H1 (cell line): ENCODE measurements around the gene ABI3. TPM values are rescaled to one million over a fixed set of nuclear protein-coding genes. Genes with fewer than 3 reads are reported as not detected.

Experiments used
- CTCF ChIA-PET: fragments of 300-600 bp; sonication (Branson Sonifier 250); formaldehyde crosslinking; loops from one replicate; lab custom pipeline; 2021; ENCODE audit not compliant: partially characterized antibody; lab: Charles Lee
- POLR2A ChIA-PET: fragments of 300-600 bp; sonication (Branson Sonifier 250); formaldehyde crosslinking; loops from one replicate; lab custom pipeline; 2021; ENCODE audit warnings: inconsistent platforms; ENCODE audit not compliant: partially characterized antibody; lab: Charles Lee
- DNase-seq, 2 experiments: peaks; one replicate each; pipeline versions ENCODE4 v3.0.0 to v3.0.0-alpha.2; 2010 to 2022; ENCODE audit warnings: low spot score in 2 of 2, low read depth in 1 of 2, mixed read lengths in 1 of 2
- FAIRE-seq: peaks from 2 replicates; lab custom pipeline; 2011; peaks lifted over from hg19 to GRCh38; lab: Jason Lieb, UNC
- H2AFZ ChIP-seq: 2 replicates; pipeline ENCODE4 v1.8.1; 2012; ENCODE audit warnings: low read length, inconsistent platforms
- H2AK5ac ChIP-seq: 2 replicates; pipeline ENCODE4 v1.6.1; 2013; ENCODE audit warnings: low read depth, low read length
- H2BK120ac ChIP-seq: replicated peaks from 2 replicates; pipeline ENCODE3; 2013; ENCODE audit warnings: low read depth, low read length, inconsistent platforms
- H2BK12ac ChIP-seq: 2 replicates; pipeline ENCODE4 v1.6.1; 2013; ENCODE audit warnings: low read depth, low read length
- H2BK15ac ChIP-seq: 2 replicates; pipeline ENCODE4 v1.6.1; 2013; ENCODE audit warnings: low read length
- H2BK20ac ChIP-seq: 2 replicates; pipeline ENCODE4 v1.6.1; 2013; ENCODE audit warnings: low read length
- H2BK5ac ChIP-seq: 2 replicates; pipeline ENCODE4 v1.6.1; 2013; ENCODE audit warnings: low read depth, low read length
- H3K14ac ChIP-seq: 2 replicates; pipeline ENCODE4 v1.6.1; 2013; ENCODE audit warnings: inconsistent platforms; ENCODE audit not compliant: insufficient read length
- H3K18ac ChIP-seq: 2 replicates; pipeline ENCODE4 v1.6.1; 2013; ENCODE audit warnings: low read length; ENCODE audit errors: extremely low read depth
- H3K23ac ChIP-seq: 2 replicates; pipeline ENCODE4 v1.6.1; 2013; ENCODE audit warnings: inconsistent platforms; ENCODE audit not compliant: insufficient read length
- H3K23me2 ChIP-seq: 2 replicates; pipeline ENCODE4 v1.6.1; 2013; ENCODE audit warnings: low read depth, low read length
- H3K27ac ChIP-seq: 2 replicates; pipeline ENCODE4 v1.6.1; 2011; ENCODE audit warnings: low read depth, low read length, inconsistent platforms
- H3K27me3 ChIP-seq, 4 experiments: replicated peaks in 1 of 4; 1 replicate in 1 of 4; 2 replicates in 3 of 4; pipeline versions ENCODE4 v1.6.1 to v1.8.1; 2011 to 2013; ENCODE audit warnings: low read length in 3 of 4, mild to moderate bottlenecking in 3 of 4, inconsistent platforms in 2 of 4, mixed read lengths in 2 of 4, moderate library complexity in 1 of 4; ENCODE audit not compliant: control insufficient read depth in 3 of 4, insufficient read depth in 3 of 4; ENCODE audit errors: extremely low read depth in 1 of 4
- H3K36me3 ChIP-seq, 4 experiments: 2 replicates each; pipeline versions ENCODE4 v1.6.1 to v1.8.1; 2011 to 2013; ENCODE audit warnings: mild to moderate bottlenecking in 4 of 4, low read length in 3 of 4, moderate library complexity in 2 of 4, control low read depth in 1 of 4, inconsistent platforms in 1 of 4; ENCODE audit not compliant: insufficient read depth in 4 of 4, control insufficient read depth in 2 of 4
- H3K4ac ChIP-seq: replicated peaks from 2 replicates; pipeline ENCODE3; 2013; ENCODE audit warnings: low read length, low read depth, mixed read lengths, inconsistent platforms; ENCODE audit not compliant: insufficient read length
- H3K4me1 ChIP-seq, 4 experiments: replicated peaks in 1 of 4; 1 replicate in 1 of 4; 2 replicates in 3 of 4; pipeline versions ENCODE4 v1.6.1 to v1.8.1; 2011 to 2013; ENCODE audit warnings: low read length in 3 of 4, inconsistent platforms in 2 of 4, mixed read lengths in 1 of 4; ENCODE audit not compliant: insufficient read depth in 4 of 4, control insufficient read depth in 3 of 4
- H3K4me2 ChIP-seq, 2 experiments: 2 replicates each; pipeline versions ENCODE4 v1.6.1 to v1.8.1; 2011 to 2013; ENCODE audit warnings: low read depth in 2 of 2, low read length in 2 of 2, control low read depth in 1 of 2, inconsistent platforms in 1 of 2, mild to moderate bottlenecking in 1 of 2; ENCODE audit not compliant: insufficient read depth in 1 of 2
- H3K4me3 ChIP-seq, 4 experiments: fragments of 200-600, 300-600 bp in 1 of 4; sonication (generic), shearing (Covaris generic), sonication (Bioruptor Twin) in 1 of 4; 2 replicates each; pipeline versions ENCODE4 v1.5.1 to v1.8.1; 2011 to 2016; ENCODE audit warnings: low read length in 4 of 4, low read depth in 3 of 4, control low read depth in 2 of 4, inconsistent platforms in 2 of 4, mild to moderate bottlenecking in 2 of 4, mixed read lengths in 1 of 4, moderate library complexity in 1 of 4; ENCODE audit not compliant: insufficient read depth in 2 of 4; ENCODE audit errors: extremely low read depth in 1 of 4
- H3K56ac ChIP-seq: replicated peaks from 2 replicates; pipeline ENCODE3; 2013; ENCODE audit warnings: low read depth, mild to moderate bottlenecking, mixed read lengths, low read length, inconsistent platforms; ENCODE audit not compliant: insufficient read length
- H3K79me1 ChIP-seq: 2 replicates; pipeline ENCODE4 v1.6.1; 2013; ENCODE audit warnings: low read depth, low read length, control low read depth
- H3K79me2 ChIP-seq, 2 experiments: 2 replicates each; pipeline versions ENCODE4 v1.6.1 to v1.8.1; 2012 to 2013; ENCODE audit warnings: low read length in 2 of 2, mild to moderate bottlenecking in 2 of 2, inconsistent platforms in 1 of 2; ENCODE audit not compliant: insufficient read depth in 2 of 2, control insufficient read depth in 1 of 2
- H3K9ac ChIP-seq, 4 experiments: replicated peaks in 1 of 4; 1 replicate in 1 of 4; 2 replicates in 3 of 4; pipeline versions ENCODE4 v1.6.1 to v1.8.1; 2011 to 2013; ENCODE audit warnings: low read depth in 3 of 4, low read length in 3 of 4, control low read depth in 2 of 4, mild to moderate bottlenecking in 2 of 4, moderate library complexity in 2 of 4, inconsistent platforms in 1 of 4; ENCODE audit errors: extremely low read depth in 1 of 4
- H3K9me3 ChIP-seq, 2 experiments: 2 replicates each; pipeline versions ENCODE4 v1.6.1 to v1.8.1; 2012 to 2013; ENCODE audit warnings: mild to moderate bottlenecking in 2 of 2, moderate library complexity in 2 of 2, control low read depth in 1 of 2, inconsistent platforms in 1 of 2, low read depth in 1 of 2, low read length in 1 of 2, mixed read lengths in 1 of 2; ENCODE audit not compliant: insufficient read depth in 2 of 2
- H4K20me1 ChIP-seq, 2 experiments: replicated peaks in 1 of 2; 2 replicates each; pipeline versions ENCODE3 to v1.8.1; 2011 to 2013; ENCODE audit warnings: inconsistent platforms in 2 of 2, low read length in 2 of 2, mild to moderate bottlenecking in 1 of 2; ENCODE audit not compliant: insufficient read depth in 2 of 2, control insufficient read depth in 1 of 2
- H4K5ac ChIP-seq: 2 replicates; pipeline ENCODE4 v1.6.1; 2013; ENCODE audit warnings: low read length, low read depth, mixed read lengths, inconsistent platforms; ENCODE audit not compliant: insufficient read length
- H4K8ac ChIP-seq: 2 replicates; pipeline ENCODE4 v1.8.0; 2013; ENCODE audit warnings: mild to moderate bottlenecking, moderate library complexity, low read length, inconsistent platforms; ENCODE audit not compliant: insufficient read depth; ENCODE audit errors: extremely low read depth
- H4K91ac ChIP-seq: replicated peaks from 2 replicates; pipeline ENCODE3; 2013; ENCODE audit warnings: low read length, mixed read lengths, inconsistent platforms; ENCODE audit not compliant: insufficient read length
- CREB1 ChIP-seq: IDR thresholded peaks from 2 replicates; pipeline ENCODE4 v1.6.1; 2012; ENCODE audit warnings: inconsistent platforms
- MAX ChIP-seq: IDR thresholded peaks from 2 replicates; pipeline ENCODE4 v1.6.1; 2012; ENCODE audit warnings: inconsistent platforms
- POU5F1 ChIP-seq: IDR thresholded peaks from 2 replicates; pipeline ENCODE4 v1.6.1; 2011; ENCODE audit warnings: low read depth, mild to moderate bottlenecking, low read length, moderate library complexity
- RAD21 ChIP-seq, 2 experiments: IDR thresholded peaks in 1 of 2; conservative IDR thresholded peaks in 1 of 2; 2 replicates each; pipeline ENCODE4 v1.6.1; 2011; ENCODE audit warnings: low read depth in 2 of 2, low read length in 2 of 2, improper control_type of control experiment in 1 of 2, inconsistent platforms in 1 of 2, mild to moderate bottlenecking in 1 of 2, moderate library complexity in 1 of 2
- SAP30 ChIP-seq: fragments of 300-600 bp; sonication (generic); IDR thresholded peaks from 2 replicates; pipeline ENCODE4 v1.7.1; 2012; ENCODE audit warnings: low read length, moderate library complexity, mild to moderate bottlenecking, inconsistent platforms; ENCODE audit not compliant: insufficient read depth, insufficient replicate concordance
- TAF1 ChIP-seq: IDR thresholded peaks from 2 replicates; pipeline ENCODE4 v1.6.1; 2011; ENCODE audit warnings: mild to moderate bottlenecking, low read depth, low read length
- WGBS, 2 experiments: shearing (Covaris generic) in 1 of 2; methylation state at CpG; one replicate each; pipeline versions ENCODE4 v1.1.6 to v1.1.7; 2013 to 2015; ENCODE audit warnings: low lambda C conversion rate in 2 of 2, mixed read lengths in 2 of 2, inconsistent platforms in 1 of 2, low coverage in 1 of 2, missing lambda C conversion rate in 1 of 2; ENCODE audit not compliant: insufficient replicate concordance in 2 of 2, insufficient coverage in 1 of 2, insufficient read length in 1 of 2; ENCODE audit errors: extremely low coverage in 1 of 2, missing lambda C conversion rate in 1 of 2; 5-methylcytosine and 5-hydroxymethylcytosine counted together
- polyA plus RNA-seq, 7 experiments: library from polyadenylated mRNA; depleted of rRNA in 3 of 7; stranded (reverse) in 5 of 7; unstranded in 2 of 7; fragments of >200 nt in 5 of 7; fragments of 200-250 nt in 2 of 7; gene quantifications; 1 replicate in 5 of 7; 2 replicates in 1 of 7; 4 replicates in 1 of 7; pipeline versions ENCODE4 v1.2.1 to v1.2.3, GENCODE V29; 2011 to 2013; ENCODE audit warnings: missing spikeins in 2 of 7, mixed read lengths in 2 of 7
- total RNA-seq: library from RNA; stranded (reverse); fragmentation: NEBNext Ultra II Directional; extraction: Animal tissue kit (Norgen Biotek cat#: 25700); gene quantifications from 2 replicates; pipeline ENCODE4 v1.2.1, GENCODE V29; 2021

The ABI3 gene
- total and polyA plus RNA-seq, 2 of the 8 experiments (the other 6 are each of a cell fraction or from before 2014, with no cell fraction given), result 1.3 to 2.5 TPM

- no peak for TF ChIP-seq POU5F1
- no peak for TF ChIP-seq MAX
- no peak for TF ChIP-seq TAF1
- TF ChIP-seq CREB1, result no peak
- no peak for TF ChIP-seq RAD21 (IDR thresholded peaks at IDR 0.05 in 1 of 2, conservative IDR thresholded peaks at IDR 0.05 in 1 of 2; ENCODE audit: low read depth in 2 of 2, low read length in 2 of 2)
- no peak for TF ChIP-seq SAP30
- TF ChIP-seq, all 59 proteins: peak for 0
- no peak overlapping the region for H2AFZ ChIP-seq
- H4K20me1 ChIP-seq, result no peaks in the 10 kb centered on the region
- H3K4me2 ChIP-seq, result no peak overlapping the region
- no peak overlapping the region for H3K4ac ChIP-seq
- H3K4me1 ChIP-seq, result peaks cover 5 to 22% (median 16%) of the 10 kb centered on the region in 4 experiments
- no peak overlapping the region for H3K27ac ChIP-seq
- CTCF ChIA-PET, result interaction anchor here (2.9 to 6.0 kb wide), 2 partner anchors 9 to 13 kb away, joined by 11 to 42 read pairs; no protein-coding TSS in a partner anchor
- H4K91ac ChIP-seq, result no peak overlapping the region
- H3K79me2 ChIP-seq, result no peaks in the 10 kb centered on the region
- H3K79me1 ChIP-seq, result no peaks in the 10 kb centered on the region
- no peak overlapping the region for H3K9ac ChIP-seq
- no peak overlapping the region for H2BK20ac ChIP-seq
- no peak overlapping the region for H2BK12ac ChIP-seq
- no peak overlapping the region for H3K18ac ChIP-seq
- no peak overlapping the region for H3K56ac ChIP-seq
- no peak for DNase-seq
- WGBS, 2 experiments, result 86% methylated on average over 5 of the region's 5 CpGs; no CpG with 5 or more reads in 1 of the 2 experiments
- H4K8ac ChIP-seq, result no peak overlapping the region
- H4K5ac ChIP-seq, result no peak overlapping the region
- no peaks in the 10 kb centered on the region for H3K23me2 ChIP-seq
- H2BK15ac ChIP-seq, result no peak overlapping the region
- POLR2A ChIA-PET, result interaction anchor here (1.6 to 1.9 kb wide), 3 partner anchors 9 to 13 kb away, joined by 4 to 6 read pairs (median 6); no protein-coding TSS in a partner anchor
- no peak overlapping the region for H3K4me3 ChIP-seq
- no peak for FAIRE-seq
- H3K36me3 ChIP-seq, result no peaks in the 10 kb centered on the region
- H3K14ac ChIP-seq, result no peak overlapping the region
- no peaks in the 10 kb centered on the region for H3K9me3 ChIP-seq
- no peaks in the 10 kb centered on the region for H3K27me3 ChIP-seq
- H3K23ac ChIP-seq, result no peak overlapping the region
- no peak overlapping the region for H2BK120ac ChIP-seq
- no peak overlapping the region for H2AK5ac ChIP-seq
- no peak overlapping the region for H2BK5ac ChIP-seq
Measured at GRCh38 chr17:49213399-49213798, 2.9 kb downstream of the ABI3 start.
